ENCODE data around the gene CRPPA. TPM values are rescaled to one million over a fixed set of nuclear protein-coding genes. Genes with fewer than 3 reads are reported as not detected.
A peak's percentile ranks its signal among the peaks of the same experiment; 100 is the strongest.

Gene CRPPA
- polyA plus RNA-seq, 2 of the 4 experiments (the other 2 are of a cell fraction) = 0.59 to 0.88 TPM

- CTCF ChIA-PET = interaction anchor here (1.9 to 2.7 kb wide), 2 partner anchors 8 to 142 kb away, joined by 8 to 21 read pairs; no protein-coding TSS in a partner anchor
- H3K4me2 ChIP-seq = no peak overlapping the region
- WGBS (ENCODE audit: missing lambda C conversion rate) = 85% methylated on average over 1 of the region's 1 CpG
These were observed 2.4 kb upstream of the CRPPA start for GRCh38 chr7:16423761-16424160.

GRCh38 chr7:16422917-16423316, 1.6 kb upstream of the CRPPA start:
- POLR2A ChIA-PET = no interaction called here

More at GRCh38 chr7:16423761-16424160, 2.4 kb upstream of the CRPPA start:
- no peak for ATAC-seq
- TF ChIP-seq JUNB (IDR thresholded peaks at IDR 0.05) = no peak
- TF ChIP-seq EHMT2 (IDR thresholded peaks at IDR 0.05; ENCODE audit: low read depth) = no peak
- no peaks in the 10 kb centered on the region for H3K9me3 ChIP-seq
- DNase-seq (ENCODE audit: low read depth in 1 of 2, low spot score in 1 of 2) = no peak
- no peak overlapping the region for H3K27ac ChIP-seq
- FAIRE-seq = no peak
- POLR2A ChIA-PET = no interaction called here
- H3K4me3 ChIP-seq = no peak overlapping the region
- H3K4me1 ChIP-seq = peaks cover 12% of the 10 kb centered on the region

GRCh38 chr7:16422103-16422435, 731 bp upstream of the CRPPA start:
- no peaks in the 10 kb centered on the region for H3K9me3 ChIP-seq
- H3K4me3 ChIP-seq = no peak overlapping the region; the same call in 1 of the 3 replicates
- no peak for ATAC-seq
- peak overlapping the region; percentile 98 for H3K27ac ChIP-seq
- WGBS (ENCODE audit: missing lambda C conversion rate) = 69% methylated on average over 1 of the region's 1 CpG
- FAIRE-seq = no peak
- ChIA-PET CTCF (interaction anchor here (2.7 kb wide), 1 partner anchor 10 kb away, joined by 21 read pairs; no protein-coding TSS in a partner anchor), POLR2A (interaction anchor here (2.7 kb wide), 1 partner anchor 224 kb away, joined by 11 read pairs; the partner anchor contains the start of genes ANKMY2 and BZW2)
- TF ChIP-seq CTCF (IDR thresholded peaks at IDR 0.05) (no peak), SREBF2 (IDR thresholded peaks at IDR 0.05) (no peak), MAZ (IDR thresholded peaks at IDR 0.05; ENCODE audit: borderline replicate concordance, low read depth, low read length) (no peak), PHF8 (IDR thresholded peaks at IDR 0.05; ENCODE audit: borderline replicate concordance, low read depth) (no peak), SMC3 (IDR thresholded peaks at IDR 0.05) (no peak), POLR2AphosphoS2 (conservative IDR thresholded peaks at IDR 0.05; ENCODE audit: low read length) (no peak), HDAC2 (IDR thresholded peaks at IDR 0.05) (no peak)
- DNase-seq (ENCODE audit: low read depth in 1 of 2, low spot score in 1 of 2) = no peak
- H3K4me1 ChIP-seq = peaks cover 12% of the 10 kb centered on the region
- H3K4me2 ChIP-seq = peak overlapping the region; percentile 92

More at GRCh38 chr7:16422917-16423316, 1.6 kb upstream of the CRPPA start:
- Histone ChIP-seq H3K27ac (no peak overlapping the region), H3K9me3 (no peaks in the 10 kb centered on the region), H3K4me2 (no peak overlapping the region), H3K4me1 (peaks cover 12% of the 10 kb centered on the region), H3K4me3 (no peak overlapping the region)
- FAIRE-seq = no peak
- WGBS (ENCODE audit: missing lambda C conversion rate) = 94% methylated on average over 3 of the region's 3 CpGs
- TF ChIP-seq FOSL2 (IDR thresholded peaks at IDR 0.05) (no peak), FOSL2 (CRISPR knock-in tag; IDR thresholded peaks at IDR 0.05) (no peak), BHLHE40 (IDR thresholded peaks at IDR 0.05; ENCODE audit: low read depth, low read length) (no peak), CHD4 (IDR thresholded peaks at IDR 0.05; ENCODE audit: borderline replicate concordance) (no peak), ATOH8 (CRISPR knock-in tag; IDR thresholded peaks at IDR 0.05; ENCODE audit: low read depth) (no peak), MAFK (IDR thresholded peaks at IDR 0.05; ENCODE audit: partially characterized antibody) (no peak), HEYL (CRISPR knock-in tag; IDR thresholded peaks at IDR 0.05) (no peak), NPAS2 (CRISPR knock-in tag; IDR thresholded peaks at IDR 0.05; ENCODE audit: borderline replicate concordance) (no peak), RAD21 (conservative IDR thresholded peaks at IDR 0.05 in 1 of 2, IDR thresholded peaks at IDR 0.05 in 1 of 2) (no peak), RCOR1 (IDR thresholded peaks at IDR 0.05; ENCODE audit: low read depth, low read length) (no peak), HDAC2 (IDR thresholded peaks at IDR 0.05) (no peak), E2F6 (IDR thresholded peaks at IDR 0.05; ENCODE audit: borderline replicate concordance, low read depth) (no peak), KDM5A (IDR thresholded peaks at IDR 0.05) (no peak), SREBF2 (IDR thresholded peaks at IDR 0.05) (no peak)
- CTCF ChIA-PET = interaction anchor here (1.9 to 2.7 kb wide), 2 partner anchors 9 to 142 kb away, joined by 8 to 21 read pairs; no protein-coding TSS in a partner anchor
- no peak for ATAC-seq
- peak in 1 of 2 experiments; percentile 14 for DNase-seq (ENCODE audit: low read depth in 1 of 2, low spot score in 1 of 2)
